ENCODE measurements around the gene KCTD6. TPM values are rescaled to one million over a fixed set of nuclear protein-coding genes. Genes with fewer than 3 reads are reported as not detected.

Gene KCTD6
- total and polyA plus RNA-seq, 10 donors, result 7.3 to 23.5 (median 10.9) TPM

Other genes with a start within 250 kb of the KCTD6 start
- gene RPP14, start 185.9 kb upstream of the KCTD6 start, total RNA-seq, result 10 to 100 TPM; 13.3 to 21.3 (median 16.1) TPM
- 10 to 100 TPM in 1 of 3 donors, 1 to 10 TPM in 2; 6.2 to 12.2 (median 7.1) TPM for gene RPP14, start 185.9 kb upstream of the KCTD6 start, polyA plus RNA-seq
- gene HTD2, start 185.6 kb upstream of the KCTD6 start, total RNA-seq, result 10 to 100 TPM in 3 of 7 donors, 1 to 10 TPM in 4; 6.4 to 20.0 (median 8.7) TPM
- 1 to 10 TPM; 2.3 to 5.6 (median 3.6) TPM for gene HTD2, start 185.6 kb upstream of the KCTD6 start, polyA plus RNA-seq
- 10 to 100 TPM; 39.4 to 80.9 (median 56.5) TPM for gene PXK, start 159.2 kb upstream of the KCTD6 start, total RNA-seq
- gene PXK, start 159.2 kb upstream of the KCTD6 start, polyA plus RNA-seq, result 10 to 100 TPM; 19.3 to 25.3 (median 19.9) TPM
- gene PDHB, start 58.3 kb upstream of the KCTD6 start, total RNA-seq, result 10 to 100 TPM; 46.6 to 75.5 (median 58.0) TPM
- 10 to 100 TPM; 53.9 to 82.1 (median 71.1) TPM for gene PDHB, start 58.3 kb upstream of the KCTD6 start, polyA plus RNA-seq
- gene ACOX2, start 45.1 kb downstream of the KCTD6 start, total RNA-seq, result 10 to 100 TPM in 1 of 7 donors, 1 to 10 TPM in 6; 1.3 to 11.5 (median 3.3) TPM
- gene ACOX2, start 45.1 kb downstream of the KCTD6 start, polyA plus RNA-seq, result 1 to 10 TPM; 4.5 to 6.2 (median 5.5) TPM
- 10 to 100 TPM in 6 of 7 donors, 1 to 10 TPM in 1; 9.6 to 47.7 (median 30.5) TPM for gene FAM107A, start 85.3 kb downstream of the KCTD6 start, total RNA-seq
- gene FAM107A, start 85.3 kb downstream of the KCTD6 start, polyA plus RNA-seq, result 10 to 100 TPM in 1 of 3 donors, 1 to 10 TPM in 2; 5.7 to 17.2 (median 7.0) TPM
- under 1 TPM in 1 of 7 donors, not detected in 6; 0.23 TPM for gene FAM3D, start 174.7 kb downstream of the KCTD6 start, total RNA-seq
- gene FAM3D, start 174.7 kb downstream of the KCTD6 start, polyA plus RNA-seq, result under 1 TPM; 0.28 to 0.42 (median 0.35) TPM